HUES64 (cell line): ENCODE results near the gene YWHAG.
"Not testable (repeated sequence)": the region's sequence is repeated elsewhere in the genome, so short reads cannot be mapped to it uniquely, and the experiment has no call there.

Experiments used
- H3K27ac ChIP-seq: 2 replicates; pipeline ENCODE4 v1.7.0; 2013; ENCODE audit warnings: low read depth, low read length, inconsistent platforms
- H3K27me3 ChIP-seq: 2 replicates; pipeline ENCODE4 v1.6.1; 2013; ENCODE audit warnings: mild to moderate bottlenecking, low read length; ENCODE audit not compliant: insufficient read depth
- H3K36me3 ChIP-seq: 2 replicates; pipeline ENCODE4 v1.6.1; 2013; ENCODE audit warnings: mild to moderate bottlenecking, low read length; ENCODE audit not compliant: insufficient read depth
- H3K4me1 ChIP-seq: 2 replicates; pipeline ENCODE4 v1.6.1; 2013; ENCODE audit warnings: mild to moderate bottlenecking, low read length, moderate library complexity; ENCODE audit not compliant: insufficient read depth
- H3K4me3 ChIP-seq: 2 replicates; pipeline ENCODE4 v1.5.1; 2013; ENCODE audit warnings: mild to moderate bottlenecking, low read length, moderate library complexity
- H3K9ac ChIP-seq: 2 replicates; pipeline ENCODE4 v1.6.1; 2013; ENCODE audit warnings: mild to moderate bottlenecking, low read depth, low read length
- H3K9me3 ChIP-seq: 2 replicates; pipeline ENCODE4 v1.6.1; 2013; ENCODE audit warnings: low read depth, low read length; ENCODE audit not compliant: insufficient read depth
- WGBS: fragments of 150-250, 120-280 bp; methylation state at CpG from one replicate; pipeline ENCODE4 v1.1.7; 2013; ENCODE audit warnings: missing lambda C conversion rate; 5-methylcytosine and 5-hydroxymethylcytosine counted together

Gene YWHAG

GRCh38 chr7:76303202-76304147 lies 55.3 kb downstream of the YWHAG start:
- H3K4me3 ChIP-seq = peak overlapping the region; percentile 59
- peak overlapping the region; percentile 78 for H3K27ac ChIP-seq
- H3K4me1 ChIP-seq = peaks cover 17% of the 10 kb centered on the region
- H3K27me3 ChIP-seq = peaks cover 11% of the 10 kb centered on the region; the same call in 1 of the 2 replicates
- H3K9me3 ChIP-seq = no peaks in the 10 kb centered on the region
- H3K36me3 ChIP-seq = peaks cover 7% of the 10 kb centered on the region
- WGBS = 4% methylated on average over 56 of the region's 56 CpGs
- H3K9ac ChIP-seq = peak overlapping the region; percentile 62

- 1% methylated on average over 75 of the region's 75 CpGs for WGBS
- H3K27ac ChIP-seq = peak within 1 kb of the TSS; percentile 65; the same call in 1 of the 2 replicates
- no peaks in the 10 kb centered on the region for H3K9me3 ChIP-seq
- H3K27me3 ChIP-seq = peaks cover 11% of the 10 kb centered on the region; the same call in 1 of the 2 replicates
- peak within 1 kb of the TSS; percentile 38; the same call in 1 of the 2 replicates for H3K9ac ChIP-seq
- H3K4me3 ChIP-seq = peak within 1 kb of the TSS; percentile 59
- peaks cover 7% of the 10 kb centered on the region for H3K36me3 ChIP-seq
- H3K4me1 ChIP-seq = peaks cover 17% of the 10 kb centered on the region
Observed at GRCh38 chr7:76302347-76303201, 56.2 kb downstream of the YWHAG start, which contains the start of gene HSPB1. HSPB1 (plus strand) TSS chr7:76302673; CDS start chr7:76302713, 40 bp downstream.

GRCh38 chr7:76301000-76301399 lies 57.8 kb downstream of the YWHAG start:
- peaks cover 11% of the 10 kb centered on the region; the same call in 1 of the 2 replicates for H3K27me3 ChIP-seq
- H3K4me1 ChIP-seq = peaks cover 6% of the 10 kb centered on the region
- peaks cover 7% of the 10 kb centered on the region for H3K36me3 ChIP-seq
- 89% methylated on average over 3 of the region's 3 CpGs for whole genome bisulfite sequencing
- H3K9ac ChIP-seq = no peak overlapping the region
- no peaks in the 10 kb centered on the region for H3K9me3 ChIP-seq
- no peak overlapping the region for H3K4me3 ChIP-seq
- no peak overlapping the region for H3K27ac ChIP-seq

GRCh38 chr7:76300166-76300731 lies 58.5 kb downstream of the YWHAG start:
- peaks cover 6% of the 10 kb centered on the region for H3K4me1 ChIP-seq
- 94% methylated on average over 6 of the region's 7 CpGs for WGBS
- peaks cover 7% of the 10 kb centered on the region for H3K36me3 ChIP-seq
- H3K4me3 ChIP-seq = no peak overlapping the region
- H3K27me3 ChIP-seq = peaks cover 11% of the 10 kb centered on the region; the same call in 1 of the 2 replicates
- no peak overlapping the region for H3K27ac ChIP-seq
- no peaks in the 10 kb centered on the region for H3K9me3 ChIP-seq
- H3K9ac ChIP-seq = no peak overlapping the region

- no peaks in the 10 kb centered on the region for H3K9me3 ChIP-seq
- H3K27me3 ChIP-seq = peaks cover 5% of the 10 kb centered on the region; the same call in 1 of the 2 replicates
- H3K4me1 ChIP-seq = 0 out of 2 replicates have a peak, but pooled peaks cover under 1% of the 10 kb centered on the region
- no peak overlapping the region for H3K9ac ChIP-seq
- 89% methylated on average over 20 of the region's 22 CpGs for WGBS
- H3K36me3 ChIP-seq = no peaks in the 10 kb centered on the region
- H3K4me3 ChIP-seq = no peak overlapping the region
- no peak overlapping the region for H3K27ac ChIP-seq
Observed at GRCh38 chr7:76296743-76297740, 61.7 kb downstream of the YWHAG start.

- no peak overlapping the region for H3K27ac ChIP-seq
- 57% methylated on average over 19 of the region's 20 CpGs for WGBS
Observed at GRCh38 chr7:76294344-76295024, 64.3 kb downstream of the YWHAG start.

GRCh38 chr7:76293407-76293901 lies 65.3 kb downstream of the YWHAG start:
- no peak overlapping the region for H3K4me3 ChIP-seq
- WGBS = 92% methylated on average over 8 of the region's 8 CpGs
- no peaks in the 10 kb centered on the region for H3K36me3 ChIP-seq
- no peaks in the 10 kb centered on the region for H3K27me3 ChIP-seq
- H3K27ac ChIP-seq = no peak overlapping the region
- no peaks in the 10 kb centered on the region for H3K9me3 ChIP-seq
- no peak overlapping the region for H3K9ac ChIP-seq
- peaks cover 8% of the 10 kb centered on the region for H3K4me1 ChIP-seq

More at GRCh38 chr7:76294344-76295024, 64.3 kb downstream of the YWHAG start:
- Histone ChIP-seq H3K9ac (no peak overlapping the region), H3K27me3 (no peaks in the 10 kb centered on the region), H3K9me3 (no peaks in the 10 kb centered on the region), H3K36me3 (no peaks in the 10 kb centered on the region), H3K4me1 (peaks cover 8% of the 10 kb centered on the region), H3K4me3 (no peak overlapping the region)

GRCh38 chr7:76292911-76293310 lies 65.9 kb downstream of the YWHAG start:
- WGBS = 93% methylated on average over 5 of the region's 5 CpGs
- H3K9ac ChIP-seq, H3K27ac ChIP-seq, H3K4me1 ChIP-seq, H3K27me3 ChIP-seq, H3K4me3 ChIP-seq, H3K9me3 ChIP-seq, H3K36me3 ChIP-seq: not testable (repeated sequence)

GRCh38 chr7:76292213-76292573 lies 66.6 kb downstream of the YWHAG start:
- no peak overlapping the region for H3K4me3 ChIP-seq
- WGBS = 77% methylated on average over 5 of the region's 5 CpGs
- H3K9me3 ChIP-seq = no peaks in the 10 kb centered on the region
- H3K27me3 ChIP-seq = no peaks in the 10 kb centered on the region
- H3K4me1 ChIP-seq = peaks cover 8% of the 10 kb centered on the region
- H3K27ac ChIP-seq = peak overlapping the region; percentile 3; the same call in 1 of the 2 replicates
- no peak overlapping the region for H3K9ac ChIP-seq
- no peaks in the 10 kb centered on the region for H3K36me3 ChIP-seq
